ENCODE data around the gene SOBP.

The SOBP gene

GRCh38 chr6:107692351-107692750, 202.4 kb downstream of the SOBP start:
- no peaks in the 10 kb centered on the region for H3K4me1 ChIP-seq (ENCODE audit: insufficient read depth, insufficient read length)
- no peak overlapping the region for H3K4me3 ChIP-seq (ENCODE audit: insufficient read length, low read depth)
- no peak overlapping the region for H3K9ac ChIP-seq (ENCODE audit: insufficient read length, low read depth)

GRCh38 chr6:107695061-107695720, 205.3 kb downstream of the SOBP start:
- Histone ChIP-seq H3K9ac (ENCODE audit: insufficient read length, low read depth) (no peak overlapping the region), H3K4me1 (ENCODE audit: insufficient read depth, insufficient read length) (peaks cover under 1% of the 10 kb centered on the region), H3K9me3 (ENCODE audit: insufficient read depth, low read length) (peaks cover 13% of the 10 kb centered on the region; the same call in 1 of the 2 replicates), H3K36me3 (ENCODE audit: insufficient read depth, insufficient read length, low read length) (no peaks in the 10 kb centered on the region), H3K4me3 (ENCODE audit: insufficient read length, low read depth) (no peak overlapping the region), H3K27me3 (ENCODE audit: insufficient read depth, insufficient read length) (no peaks in the 10 kb centered on the region)
- no peak for TF ChIP-seq SUZ12 (IDR thresholded peaks at IDR 0.05; ENCODE audit: extremely low read depth, insufficient read depth, insufficient read length)
- no peak for TF ChIP-seq ZNF274 (IDR thresholded peaks at IDR 0.05; ENCODE audit: low read depth, low read length)
- no peak for TF ChIP-seq YY1 (IDR thresholded peaks at IDR 0.05; ENCODE audit: insufficient read depth, insufficient read length)
- no peak for DNase-seq (ENCODE audit: low read depth, low spot score)

More at GRCh38 chr6:107692351-107692750, 202.4 kb downstream of the SOBP start:
- Histone ChIP-seq H3K9me3 (ENCODE audit: insufficient read depth, low read length) (peaks cover 13% of the 10 kb centered on the region; the same call in 1 of the 2 replicates), H3K36me3 (ENCODE audit: insufficient read depth, insufficient read length, low read length) (no peaks in the 10 kb centered on the region), H3K27me3 (ENCODE audit: insufficient read depth, insufficient read length) (no peaks in the 10 kb centered on the region)
- no peak for DNase-seq (ENCODE audit: low read depth, low spot score)
- TF ChIP-seq YY1 (IDR thresholded peaks at IDR 0.05; ENCODE audit: insufficient read depth, insufficient read length) (no peak), SUZ12 (IDR thresholded peaks at IDR 0.05; ENCODE audit: extremely low read depth, insufficient read depth, insufficient read length) (no peak), ZNF274 (IDR thresholded peaks at IDR 0.05; ENCODE audit: low read depth, low read length) (no peak)

- no peaks in the 10 kb centered on the region for H3K36me3 ChIP-seq (ENCODE audit: insufficient read depth, insufficient read length, low read length)
- H3K9ac ChIP-seq (ENCODE audit: insufficient read length, low read depth) = no peak overlapping the region
- H3K4me1 ChIP-seq (ENCODE audit: insufficient read depth, insufficient read length) = peaks cover 3% of the 10 kb centered on the region
- H3K27me3 ChIP-seq (ENCODE audit: insufficient read depth, insufficient read length) = no peaks in the 10 kb centered on the region
- H3K4me3 ChIP-seq (ENCODE audit: insufficient read length, low read depth) = no peak overlapping the region
- no peak for DNase-seq (ENCODE audit: low read depth, low spot score)
- peaks cover 13% of the 10 kb centered on the region; the same call in 1 of the 2 replicates for H3K9me3 ChIP-seq (ENCODE audit: insufficient read depth, low read length)
- TF ChIP-seq ZNF274 (IDR thresholded peaks at IDR 0.05; ENCODE audit: low read depth, low read length) (no peak), SUZ12 (IDR thresholded peaks at IDR 0.05; ENCODE audit: extremely low read depth, insufficient read depth, insufficient read length) (no peak), YY1 (IDR thresholded peaks at IDR 0.05; ENCODE audit: insufficient read depth, insufficient read length) (no peak)
These were observed 207.8 kb downstream of the SOBP start for GRCh38 chr6:107697682-107698081.

- peaks cover 3% of the 10 kb centered on the region for H3K4me1 ChIP-seq (ENCODE audit: insufficient read depth, insufficient read length)
- H3K27me3 ChIP-seq (ENCODE audit: insufficient read depth, insufficient read length) = no peaks in the 10 kb centered on the region
These were observed 208.2 kb downstream of the SOBP start for GRCh38 chr6:107698146-107698545.

GRCh38 chr6:107699254-107699653, 209.3 kb downstream of the SOBP start:
- no peak for DNase-seq (ENCODE audit: low read depth, low spot score)
- Histone ChIP-seq H3K4me1 (ENCODE audit: insufficient read depth, insufficient read length) (peaks cover 3% of the 10 kb centered on the region), H3K4me3 (ENCODE audit: insufficient read length, low read depth) (no peak overlapping the region), H3K36me3 (ENCODE audit: insufficient read depth, insufficient read length, low read length) (no peaks in the 10 kb centered on the region), H3K9me3 (ENCODE audit: insufficient read depth, low read length) (peaks cover 5% of the 10 kb centered on the region; the same call in 1 of the 2 replicates), H3K9ac (ENCODE audit: insufficient read length, low read depth) (no peak overlapping the region), H3K27me3 (ENCODE audit: insufficient read depth, insufficient read length) (no peaks in the 10 kb centered on the region)
- TF ChIP-seq YY1 (IDR thresholded peaks at IDR 0.05; ENCODE audit: insufficient read depth, insufficient read length) = no peak
- TF ChIP-seq ZNF274 (IDR thresholded peaks at IDR 0.05; ENCODE audit: low read depth, low read length) = no peak
- TF ChIP-seq SUZ12 (IDR thresholded peaks at IDR 0.05; ENCODE audit: extremely low read depth, insufficient read depth, insufficient read length) = no peak

More at GRCh38 chr6:107698146-107698545, 208.2 kb downstream of the SOBP start:
- TF ChIP-seq SUZ12 (IDR thresholded peaks at IDR 0.05; ENCODE audit: extremely low read depth, insufficient read depth, insufficient read length) = no peak
- no peak for TF ChIP-seq ZNF274 (IDR thresholded peaks at IDR 0.05; ENCODE audit: low read depth, low read length)
- TF ChIP-seq YY1 (IDR thresholded peaks at IDR 0.05; ENCODE audit: insufficient read depth, insufficient read length) = no peak
- Histone ChIP-seq H3K9me3 (ENCODE audit: insufficient read depth, low read length) (peaks cover 13% of the 10 kb centered on the region; the same call in 1 of the 2 replicates), H3K4me3 (ENCODE audit: insufficient read length, low read depth) (no peak overlapping the region), H3K9ac (ENCODE audit: insufficient read length, low read depth) (no peak overlapping the region), H3K36me3 (ENCODE audit: insufficient read depth, insufficient read length, low read length) (no peaks in the 10 kb centered on the region)
- DNase-seq (ENCODE audit: low read depth, low spot score) = no peak

- DNase-seq (ENCODE audit: low read depth, low spot score) = no peak
- H3K27me3 ChIP-seq (ENCODE audit: insufficient read depth, insufficient read length) = no peaks in the 10 kb centered on the region
- TF ChIP-seq YY1 (IDR thresholded peaks at IDR 0.05; ENCODE audit: insufficient read depth, insufficient read length) (no peak), ZNF274 (IDR thresholded peaks at IDR 0.05; ENCODE audit: low read depth, low read length) (no peak), SUZ12 (IDR thresholded peaks at IDR 0.05; ENCODE audit: extremely low read depth, insufficient read depth, insufficient read length) (no peak)
These were observed 209.9 kb downstream of the SOBP start for GRCh38 chr6:107699697-107700325.

GRCh38 chr6:107703606-107704005, 213.7 kb downstream of the SOBP start:
- no peaks in the 10 kb centered on the region for H3K9me3 ChIP-seq (ENCODE audit: insufficient read depth, low read length)
- no peaks in the 10 kb centered on the region for H3K36me3 ChIP-seq (ENCODE audit: insufficient read depth, insufficient read length, low read length)
- H3K9ac ChIP-seq (ENCODE audit: insufficient read length, low read depth) = no peak overlapping the region

More at GRCh38 chr6:107699697-107700325, 209.9 kb downstream of the SOBP start:
- Histone ChIP-seq H3K36me3 (ENCODE audit: insufficient read depth, insufficient read length, low read length) (no peaks in the 10 kb centered on the region), H3K9me3 (ENCODE audit: insufficient read depth, low read length) (no peaks in the 10 kb centered on the region), H3K4me3 (ENCODE audit: insufficient read length, low read depth) (no peak overlapping the region), H3K4me1 (ENCODE audit: insufficient read depth, insufficient read length) (peaks cover 3% of the 10 kb centered on the region), H3K9ac (ENCODE audit: insufficient read length, low read depth) (no peak overlapping the region)

More at GRCh38 chr6:107703606-107704005, 213.7 kb downstream of the SOBP start:
- DNase-seq (ENCODE audit: low read depth, low spot score) = no peak
- Histone ChIP-seq H3K4me3 (ENCODE audit: insufficient read length, low read depth) (no peak overlapping the region), H3K4me1 (ENCODE audit: insufficient read depth, insufficient read length) (peaks cover 3% of the 10 kb centered on the region), H3K27me3 (ENCODE audit: insufficient read depth, insufficient read length) (no peaks in the 10 kb centered on the region)
- no peak for TF ChIP-seq YY1 (IDR thresholded peaks at IDR 0.05; ENCODE audit: insufficient read depth, insufficient read length)
- no peak for TF ChIP-seq SUZ12 (IDR thresholded peaks at IDR 0.05; ENCODE audit: extremely low read depth, insufficient read depth, insufficient read length)
- TF ChIP-seq ZNF274 (IDR thresholded peaks at IDR 0.05; ENCODE audit: low read depth, low read length) = no peak
